K562 (cell line): ENCODE data around the gene UNC5B. TPM values are rescaled to one million over a fixed set of nuclear protein-coding genes. Genes with fewer than 3 reads are reported as not detected.
A peak's percentile ranks its signal among the peaks of the same experiment; 100 is the strongest.

Experiments used
- ARNT ChIP-seq, 2 experiments: fragments of 450-650 bp; IDR thresholded peaks; 2 replicates each; pipeline ENCODE4 v1.6.1; 2016; ENCODE audit warnings: mild to moderate bottlenecking in 1 of 2
- CBX1 ChIP-seq: sonication (generic); IDR thresholded peaks from 2 replicates; pipeline ENCODE4 v1.6.1; 2016; ENCODE audit warnings: antibody characterized with exemption, low read depth, mild to moderate bottlenecking
- JUND ChIP-seq, 2 experiments: IDR thresholded peaks; 2 replicates in 1 of 2; 3 replicates in 1 of 2; pipeline ENCODE4 v1.6.1; 2011; ENCODE audit warnings: borderline replicate concordance in 2 of 2, low read depth in 2 of 2, low read length in 2 of 2, improper control_type of control experiment in 1 of 2, missing biosample characterization in 1 of 2, missing genetic modification characterization in 1 of 2, missing genetic modification reagents in 1 of 2
- L3MBTL2 ChIP-seq: fragments of 450-650 bp; IDR thresholded peaks from 2 replicates; pipeline ENCODE4 v1.6.1; 2016; ENCODE audit warnings: mild to moderate bottlenecking, moderate library complexity
- MAZ ChIP-seq, 2 experiments: fragments of 450-650 bp in 1 of 2; sonication (generic) in 1 of 2; formaldehyde crosslinking; IDR thresholded peaks in 1 of 2; conservative IDR thresholded peaks in 1 of 2; 2 replicates each; pipeline versions ENCODE4 v1.4.0 to v1.5.0; 2020; ENCODE audit warnings: mild to moderate bottlenecking in 1 of 2, missing genetic modification reagents in 1 of 2
- MTA3 ChIP-seq: fragments of 450-650 bp; formaldehyde crosslinking; IDR thresholded peaks from 2 replicates; pipeline ENCODE4 v1.6.1; 2017; ENCODE audit warnings: mild to moderate bottlenecking, borderline replicate concordance
- PTTG1 ChIP-seq: fragments of 450-650 bp; IDR thresholded peaks from 2 replicates; pipeline ENCODE4 v1.6.1; 2016; ENCODE audit warnings: low read depth, mild to moderate bottlenecking, missing genetic modification characterization, missing compliant biosample characterization
- ZBTB11 ChIP-seq, 3 experiments: fragments of 200-800 bp in 1 of 3; fragments of 250-450 bp in 1 of 3; fragments of 450-650 bp in 1 of 3; sonication (Bioruptor Pico) in 1 of 3; sonication (Bioruptor generic) in 1 of 3; formaldehyde crosslinking in 1 of 3; IDR thresholded peaks; 2 replicates each; pipeline versions ENCODE4 v1.6.1 to v1.8.0; 2016 to 2022; ENCODE audit warnings: mild to moderate bottlenecking in 2 of 3, missing genetic modification characterization in 2 of 3, missing compliant biosample characterization in 1 of 3, moderate library complexity in 1 of 3
- ZNF41 ChIP-seq: fragments of 250-450 bp; sonication (Bioruptor Pico); conservative IDR thresholded peaks from 2 replicates; pipeline ENCODE4 v1.4.0; 2020; ENCODE audit warnings: mild to moderate bottlenecking
- ZNF583 ChIP-seq: fragments of 250-450 bp; sonication (Bioruptor Pico); IDR thresholded peaks from 2 replicates; pipeline ENCODE4 v1.4.0; 2020
- polyA plus RNA-seq, 8 experiments: library from polyadenylated mRNA; depleted of rRNA in 4 of 8; stranded (reverse) in 5 of 8; unstranded in 3 of 8; fragments of >200 nt; fragmentation: Nextera tagmentation in 2 of 8; fragmentation: Illumina TruSeq in 1 of 8; extraction: Ambion mirVana in 2 of 8; extraction: Trizol in 1 of 8; gene quantifications; 2 replicates each; pipeline versions ENCODE4 v1.2.1 to v1.2.3, GENCODE V29; 2011 to 2014; ENCODE audit warnings: inconsistent platforms in 1 of 8, missing spikeins in 1 of 8
- total RNA-seq, 7 experiments: library from RNA; depleted of rRNA in 6 of 7; stranded (reverse); fragments of >200 nt in 6 of 7; fragmentation: Illumina TruSeq in 2 of 7; extraction: Trizol in 2 of 7; gene quantifications; 2 replicates each; pipeline versions ENCODE4 v1.2.1 to v1.2.3, GENCODE V29; 2011 to 2021; ENCODE audit warnings: low replicate concordance in 1 of 7
- TF ChIP-seq, protein P1 (sequence below): fragments of 250-450 bp; sonication (Bioruptor Pico); IDR thresholded peaks from 2 replicates; pipeline ENCODE4 v1.8.0; 2021; ENCODE audit warnings: mild to moderate bottlenecking, moderate library complexity
- TF ChIP-seq, protein P2 (sequence below): fragments of 450-650 bp; formaldehyde crosslinking; IDR thresholded peaks from 2 replicates; pipeline ENCODE4 v1.4.0; 2020; ENCODE audit warnings: mild to moderate bottlenecking, moderate library complexity
- TF ChIP-seq, protein P3 (sequence below): fragments of 450-650 bp; formaldehyde crosslinking; IDR thresholded peaks from 2 replicates; pipeline ENCODE4 v1.4.0; 2020; ENCODE audit warnings: mild to moderate bottlenecking
- TF ChIP-seq, protein P4 (sequence below), 2 experiments: IDR thresholded peaks; 2 replicates each; pipeline ENCODE4 v1.6.1; 2012; ENCODE audit warnings: improper control_type of control experiment in 2 of 2, low read depth in 2 of 2, low read length in 2 of 2, borderline replicate concordance in 1 of 2

UNC5B gene
- total and polyA plus RNA-seq, 9 of the 15 experiments (the other 6 are each of a cell fraction or from before 2014, with no cell fraction given): 0.10 to 8.4 (median 2.1) TPM

GRCh38 chr10:71268247-71268691, 55.9 kb downstream of the UNC5B start (continued):
- no peak for TF ChIP-seq ZBTB11 (CRISPR knock-in tag; IDR thresholded peaks at IDR 0.05)
- TF ChIP-seq ZNF583: 0 out of 2 replicates have a peak, but pooled peaks have one; percentile 31
- TF ChIP-seq MTA3: peak; percentile 34; the same call in 1 of the 2 replicates
- peak; percentile 12; the same call in 1 of the 2 replicates for TF ChIP-seq ZNF41 (CRISPR knock-in tag)
- TF ChIP-seq CBX1: 0 out of 2 replicates have a peak, but pooled peaks have one; percentile 15
- TF ChIP-seq MAZ (CRISPR knock-in tag; conservative IDR thresholded peaks at IDR 0.05 in 1 of 2, IDR thresholded peaks at IDR 0.05 in 1 of 2): peak; percentile 19 to 35; a peak in 2 of 4 replicates
- peak in 1 of 2 experiments; percentile 20; a peak in 1 of 4 replicates for TF ChIP-seq ARNT (IDR thresholded peaks at IDR 0.05)
- TF ChIP-seq, protein P1, sequence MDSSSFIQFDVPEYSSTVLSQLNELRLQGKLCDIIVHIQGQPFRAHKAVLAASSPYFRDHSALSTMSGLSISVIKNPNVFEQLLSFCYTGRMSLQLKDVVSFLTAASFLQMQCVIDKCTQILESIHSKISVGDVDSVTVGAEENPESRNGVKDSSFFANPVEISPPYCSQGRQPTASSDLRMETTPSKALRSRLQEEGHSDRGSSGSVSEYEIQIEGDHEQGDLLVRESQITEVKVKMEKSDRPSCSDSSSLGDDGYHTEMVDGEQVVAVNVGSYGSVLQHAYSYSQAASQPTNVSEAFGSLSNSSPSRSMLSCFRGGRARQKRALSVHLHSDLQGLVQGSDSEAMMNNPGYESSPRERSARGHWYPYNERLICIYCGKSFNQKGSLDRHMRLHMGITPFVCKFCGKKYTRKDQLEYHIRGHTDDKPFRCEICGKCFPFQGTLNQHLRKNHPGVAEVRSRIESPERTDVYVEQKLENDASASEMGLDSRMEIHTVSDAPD (CRISPR knock-in tag): 0 out of 2 replicates have a peak, but pooled peaks have one; percentile 3
- TF ChIP-seq, protein P2, sequence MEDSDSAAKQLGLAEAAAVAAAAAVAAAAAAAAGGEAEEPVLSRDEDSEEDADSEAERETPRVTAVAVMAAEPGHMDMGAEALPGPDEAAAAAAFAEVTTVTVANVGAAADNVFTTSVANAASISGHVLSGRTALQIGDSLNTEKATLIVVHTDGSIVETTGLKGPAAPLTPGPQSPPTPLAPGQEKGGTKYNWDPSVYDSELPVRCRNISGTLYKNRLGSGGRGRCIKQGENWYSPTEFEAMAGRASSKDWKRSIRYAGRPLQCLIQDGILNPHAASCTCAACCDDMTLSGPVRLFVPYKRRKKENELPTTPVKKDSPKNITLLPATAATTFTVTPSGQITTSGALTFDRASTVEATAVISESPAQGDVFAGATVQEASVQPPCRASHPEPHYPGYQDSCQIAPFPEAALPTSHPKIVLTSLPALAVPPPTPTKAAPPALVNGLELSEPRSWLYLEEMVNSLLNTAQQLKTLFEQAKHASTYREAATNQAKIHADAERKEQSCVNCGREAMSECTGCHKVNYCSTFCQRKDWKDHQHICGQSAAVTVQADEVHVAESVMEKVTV: peak; percentile 51
- TF ChIP-seq, protein P3, sequence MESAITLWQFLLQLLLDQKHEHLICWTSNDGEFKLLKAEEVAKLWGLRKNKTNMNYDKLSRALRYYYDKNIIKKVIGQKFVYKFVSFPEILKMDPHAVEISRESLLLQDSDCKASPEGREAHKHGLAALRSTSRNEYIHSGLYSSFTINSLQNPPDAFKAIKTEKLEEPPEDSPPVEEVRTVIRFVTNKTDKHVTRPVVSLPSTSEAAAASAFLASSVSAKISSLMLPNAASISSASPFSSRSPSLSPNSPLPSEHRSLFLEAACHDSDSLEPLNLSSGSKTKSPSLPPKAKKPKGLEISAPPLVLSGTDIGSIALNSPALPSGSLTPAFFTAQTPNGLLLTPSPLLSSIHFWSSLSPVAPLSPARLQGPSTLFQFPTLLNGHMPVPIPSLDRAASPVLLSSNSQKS: no peak
- TF ChIP-seq, protein P4, sequence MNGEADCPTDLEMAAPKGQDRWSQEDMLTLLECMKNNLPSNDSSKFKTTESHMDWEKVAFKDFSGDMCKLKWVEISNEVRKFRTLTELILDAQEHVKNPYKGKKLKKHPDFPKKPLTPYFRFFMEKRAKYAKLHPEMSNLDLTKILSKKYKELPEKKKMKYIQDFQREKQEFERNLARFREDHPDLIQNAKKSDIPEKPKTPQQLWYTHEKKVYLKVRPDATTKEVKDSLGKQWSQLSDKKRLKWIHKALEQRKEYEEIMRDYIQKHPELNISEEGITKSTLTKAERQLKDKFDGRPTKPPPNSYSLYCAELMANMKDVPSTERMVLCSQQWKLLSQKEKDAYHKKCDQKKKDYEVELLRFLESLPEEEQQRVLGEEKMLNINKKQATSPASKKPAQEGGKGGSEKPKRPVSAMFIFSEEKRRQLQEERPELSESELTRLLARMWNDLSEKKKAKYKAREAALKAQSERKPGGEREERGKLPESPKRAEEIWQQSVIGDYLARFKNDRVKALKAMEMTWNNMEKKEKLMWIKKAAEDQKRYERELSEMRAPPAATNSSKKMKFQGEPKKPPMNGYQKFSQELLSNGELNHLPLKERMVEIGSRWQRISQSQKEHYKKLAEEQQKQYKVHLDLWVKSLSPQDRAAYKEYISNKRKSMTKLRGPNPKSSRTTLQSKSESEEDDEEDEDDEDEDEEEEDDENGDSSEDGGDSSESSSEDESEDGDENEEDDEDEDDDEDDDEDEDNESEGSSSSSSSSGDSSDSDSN (IDR thresholded peaks at IDR 0.05; ENCODE audit: borderline replicate concordance in 1 of 2, low read depth in 2 of 2, low read length in 2 of 2): 0 out of 4 replicates have a peak, but pooled peaks of 1 of the 2 experiments have one; percentile 31
- TF ChIP-seq L3MBTL2: 0 out of 2 replicates have a peak, but pooled peaks have one; percentile 14
- no peak for TF ChIP-seq JUND (IDR thresholded peaks at IDR 0.05; ENCODE audit: borderline replicate concordance, low read depth, low read length)
- 0 out of 3 replicates have a peak, but pooled peaks have one; percentile 21 for TF ChIP-seq JUND (tag; IDR thresholded peaks at IDR 0.05; ENCODE audit: borderline replicate concordance, low read depth, low read length)
- no peak; the same call in 1 of the 2 replicates for TF ChIP-seq PTTG1
